GM12864 (cell line): ENCODE measurements around the gene CWH43.
"Not testable (repeated sequence)": the region's sequence is repeated elsewhere in the genome, so short reads cannot be mapped to it uniquely, and the experiment has no call there.

Source experiments
- DNase-seq: peaks from one replicate; pipeline ENCODE4 v3.0.0-alpha.2; 2011; ENCODE audit warnings: low read depth
- H3K4me3 ChIP-seq: 2 replicates; pipeline ENCODE4 v1.5.1; 2011; ENCODE audit warnings: mild to moderate bottlenecking, low read depth, low read length, control low read depth
- TF ChIP-seq, protein P1 (sequence below): IDR thresholded peaks from 2 replicates; pipeline ENCODE4 v1.5.1; 2011; ENCODE audit warnings: low read depth, mild to moderate bottlenecking, moderate library complexity, low read length, control low read depth, inconsistent platforms; ENCODE audit errors: missing control alignments

Gene CWH43

DNA sequence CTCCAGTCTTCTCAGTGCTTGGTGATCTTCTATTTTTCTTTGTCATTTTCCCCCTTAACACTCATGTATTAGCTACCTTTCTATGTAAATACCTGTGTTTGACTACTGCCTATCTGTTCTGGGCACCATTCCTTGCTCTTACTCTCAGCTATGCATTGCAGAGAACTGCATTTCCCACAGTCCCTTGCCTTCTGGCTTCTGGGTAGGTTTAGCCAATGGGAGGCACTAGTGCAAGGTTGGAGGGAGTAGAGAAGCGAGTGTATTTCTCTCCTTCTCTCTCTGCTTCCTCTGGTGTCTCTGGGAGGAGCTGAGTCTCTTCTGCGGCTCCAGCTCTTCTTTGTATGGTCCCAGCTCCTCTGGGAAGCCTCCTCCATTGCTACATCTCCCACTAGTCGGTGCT lies 50.5 kb downstream of the CWH43 start:
- no peak for DNase-seq
- TF ChIP-seq, protein P1, sequence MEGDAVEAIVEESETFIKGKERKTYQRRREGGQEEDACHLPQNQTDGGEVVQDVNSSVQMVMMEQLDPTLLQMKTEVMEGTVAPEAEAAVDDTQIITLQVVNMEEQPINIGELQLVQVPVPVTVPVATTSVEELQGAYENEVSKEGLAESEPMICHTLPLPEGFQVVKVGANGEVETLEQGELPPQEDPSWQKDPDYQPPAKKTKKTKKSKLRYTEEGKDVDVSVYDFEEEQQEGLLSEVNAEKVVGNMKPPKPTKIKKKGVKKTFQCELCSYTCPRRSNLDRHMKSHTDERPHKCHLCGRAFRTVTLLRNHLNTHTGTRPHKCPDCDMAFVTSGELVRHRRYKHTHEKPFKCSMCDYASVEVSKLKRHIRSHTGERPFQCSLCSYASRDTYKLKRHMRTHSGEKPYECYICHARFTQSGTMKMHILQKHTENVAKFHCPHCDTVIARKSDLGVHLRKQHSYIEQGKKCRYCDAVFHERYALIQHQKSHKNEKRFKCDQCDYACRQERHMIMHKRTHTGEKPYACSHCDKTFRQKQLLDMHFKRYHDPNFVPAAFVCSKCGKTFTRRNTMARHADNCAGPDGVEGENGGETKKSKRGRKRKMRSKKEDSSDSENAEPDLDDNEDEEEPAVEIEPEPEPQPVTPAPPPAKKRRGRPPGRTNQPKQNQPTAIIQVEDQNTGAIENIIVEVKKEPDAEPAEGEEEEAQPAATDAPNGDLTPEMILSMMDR, result no peak
- H3K4me3 ChIP-seq, result no peak overlapping the region

GRCh38 chr4:49044270-49044669 lies 58.2 kb downstream of the CWH43 start:
- DNase-seq, result no peak
- no peak overlapping the region for H3K4me3 ChIP-seq
- TF ChIP-seq, protein P1, result no peak

DNA sequence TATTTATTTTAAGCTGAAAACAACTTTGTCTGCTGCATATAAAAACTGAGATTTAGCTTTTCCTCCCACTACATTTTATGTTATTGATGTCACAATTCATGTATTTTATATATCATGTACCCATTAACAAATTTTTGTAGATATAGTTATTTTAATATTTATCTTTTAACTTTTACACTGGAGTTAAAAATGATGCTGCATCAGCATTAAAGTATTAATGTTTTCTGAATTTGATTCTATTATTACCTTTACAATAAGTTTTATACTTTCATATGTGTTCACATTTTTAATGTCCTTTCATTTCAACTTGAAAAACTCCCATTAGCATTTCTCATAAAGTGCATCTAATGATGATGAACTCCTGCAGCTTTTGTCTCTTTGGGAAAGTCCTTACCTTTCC lies 72.2 kb downstream of the CWH43 start:
- no peak for DNase-seq
- TF ChIP-seq, protein P1, result no peak
- H3K4me3 ChIP-seq, result no peak overlapping the region

DNA sequence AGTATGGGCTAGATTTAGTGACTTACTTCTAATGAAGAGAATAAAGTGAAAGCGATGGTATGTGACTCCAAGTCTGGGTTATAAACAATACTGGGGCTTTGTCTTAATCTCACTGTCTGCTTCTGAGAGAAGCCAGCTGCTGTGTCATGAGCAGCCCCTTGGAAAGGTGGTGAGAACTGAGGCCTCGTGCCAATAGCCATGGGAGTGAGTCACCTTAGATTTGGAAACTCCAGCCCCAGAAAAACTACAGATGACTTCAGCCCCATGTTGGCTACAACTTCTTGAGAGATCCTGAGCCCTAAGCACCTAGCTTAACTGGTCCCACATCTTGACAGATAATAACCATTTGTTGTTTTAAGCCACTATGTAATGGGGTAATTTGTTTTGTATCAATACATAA lies 77.6 kb downstream of the CWH43 start:
- no peak overlapping the region for H3K4me3 ChIP-seq
- DNase-seq, result no peak
- TF ChIP-seq, protein P1, result no peak

DNA sequence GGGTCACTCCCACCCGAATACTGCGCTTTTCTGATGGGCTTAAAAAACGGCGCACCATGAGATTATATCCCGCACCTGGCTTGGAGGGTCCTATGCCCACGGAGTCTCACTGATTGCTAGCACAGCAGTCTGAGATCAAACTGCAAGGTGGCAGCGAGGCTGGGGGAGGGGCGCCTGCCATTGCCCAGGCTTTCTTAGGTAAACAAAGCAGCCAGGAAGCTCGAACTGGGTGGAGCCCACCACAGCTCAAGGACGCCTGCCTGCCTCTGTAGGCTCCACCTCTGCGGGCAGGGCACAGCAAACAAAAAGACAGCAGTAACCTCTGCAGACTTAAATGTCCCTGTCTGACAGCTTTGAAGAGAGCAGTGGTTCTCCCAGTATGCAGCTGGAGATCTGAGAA lies 86.1 kb downstream of the CWH43 start:
- not testable (repeated sequence) for H3K4me3 ChIP-seq, DNase-seq

- H3K4me3 ChIP-seq, DNase-seq: not testable (repeated sequence)
Measured at GRCh38 chr4:49091883-49092282, 105.8 kb downstream of the CWH43 start.

DNA sequence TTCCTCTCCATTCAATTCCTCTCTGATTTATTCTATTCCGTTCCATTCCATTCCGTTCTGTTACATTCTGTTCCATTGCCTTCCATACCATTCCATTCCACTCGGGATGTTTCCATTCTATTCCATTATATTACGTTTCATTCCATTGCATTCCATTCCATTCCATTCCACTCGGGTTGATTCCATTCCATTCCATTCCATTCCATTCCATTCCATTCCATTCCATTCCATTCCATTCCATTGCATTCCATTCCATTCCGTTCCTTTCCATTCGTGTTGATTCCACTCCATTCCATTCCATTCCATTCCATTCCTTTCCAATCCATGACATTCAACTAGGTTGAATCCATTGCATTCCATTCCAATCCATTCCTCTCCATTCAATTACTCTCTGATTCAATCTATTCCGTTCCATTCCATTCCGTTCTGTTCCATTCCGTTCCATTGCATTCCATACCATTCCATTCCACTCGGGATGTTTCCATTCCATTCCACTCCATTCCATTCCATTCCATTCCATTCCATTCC lies 106.6 kb downstream of the CWH43 start:
- not testable (repeated sequence) for DNase-seq, H3K4me3 ChIP-seq

DNA sequence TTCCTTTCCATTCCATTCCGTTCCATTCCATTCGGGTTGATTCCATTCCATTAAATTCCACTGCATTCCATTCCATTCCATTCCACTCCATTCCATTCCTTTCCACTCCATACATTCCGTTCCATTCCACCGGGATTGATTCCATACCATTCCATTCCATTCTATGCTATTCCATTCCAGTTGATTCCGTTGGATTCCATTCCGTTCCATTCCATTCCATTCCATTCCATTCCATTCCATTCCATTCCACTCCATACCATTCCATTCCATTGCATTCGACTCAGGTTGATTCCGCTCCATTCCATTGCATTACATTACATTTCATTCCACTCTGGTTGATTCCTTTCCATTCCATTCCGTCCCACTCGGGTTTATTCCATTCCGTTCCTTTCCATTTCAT lies 110.1 kb downstream of the CWH43 start:
- DNase-seq, H3K4me3 ChIP-seq: not testable (repeated sequence)

DNA sequence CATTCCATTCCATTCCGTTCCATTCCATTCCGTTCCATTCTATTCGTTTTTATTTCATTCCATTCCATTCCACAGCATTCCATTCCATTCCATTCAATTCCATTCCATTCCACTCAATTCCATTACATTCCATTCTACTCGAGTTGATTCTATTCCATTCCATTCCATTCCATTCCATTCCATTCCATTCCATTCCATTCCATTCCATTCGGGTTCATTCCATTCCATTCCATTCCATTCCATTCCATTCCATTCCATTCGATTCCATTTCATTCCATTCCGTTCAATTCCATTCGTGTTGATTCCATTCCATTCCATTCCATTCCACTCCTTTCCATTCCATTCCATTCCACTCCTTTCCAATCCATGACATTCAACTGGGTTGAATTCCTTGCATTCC lies 110.6 kb downstream of the CWH43 start:
- DNase-seq, result not testable (repeated sequence)

GRCh38 chr4:49097071-49097470 lies 111.0 kb downstream of the CWH43 start:
- DNase-seq, H3K4me3 ChIP-seq: not testable (repeated sequence)

More for the DNA sequence above, 110.6 kb downstream of the CWH43 start:
- H3K4me3 ChIP-seq, result not testable (repeated sequence)

- H3K4me3 ChIP-seq, result not testable (repeated sequence)
Measured at GRCh38 chr4:49097505-49097904, 111.4 kb downstream of the CWH43 start.

DNA sequence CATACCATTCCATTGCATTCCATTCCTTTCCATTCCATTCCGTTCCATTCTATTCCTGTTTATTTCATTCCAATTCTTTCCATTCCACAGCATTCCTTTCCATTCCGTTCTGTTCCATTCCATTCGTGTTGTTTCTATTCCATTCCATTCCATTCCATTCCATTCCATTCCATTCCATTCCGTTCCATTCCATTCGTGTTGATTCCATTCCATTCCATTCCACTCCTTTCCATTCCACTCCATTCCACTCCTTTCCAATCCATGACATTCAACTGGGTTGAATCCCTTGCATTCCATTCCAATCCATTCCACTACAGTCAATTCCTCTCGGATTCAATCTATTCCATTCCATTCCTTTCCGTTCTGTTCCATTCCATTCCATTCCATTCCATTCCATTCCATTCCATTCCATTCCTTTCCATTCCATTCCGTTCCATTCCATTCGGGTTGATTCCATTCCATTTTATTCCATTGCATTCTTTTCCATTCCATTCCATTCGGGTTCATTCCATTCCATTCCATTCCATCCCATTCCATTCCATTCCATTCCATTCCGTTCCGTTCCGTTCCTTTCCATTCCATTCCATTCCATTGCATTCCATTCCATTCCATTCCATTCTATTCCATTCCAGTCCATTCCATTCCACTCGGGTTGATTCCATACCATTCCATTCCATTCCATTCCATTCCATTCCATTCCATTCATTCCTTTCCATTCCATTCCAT lies 112.1 kb downstream of the CWH43 start:
- H3K4me3 ChIP-seq, DNase-seq: not testable (repeated sequence)

More at GRCh38 chr4:49097505-49097904, 111.4 kb downstream of the CWH43 start:
- not testable (repeated sequence) for DNase-seq

- not testable (repeated sequence) for DNase-seq
Measured at GRCh38 chr4:49099831-49100444, 113.9 kb downstream of the CWH43 start.

DNA sequence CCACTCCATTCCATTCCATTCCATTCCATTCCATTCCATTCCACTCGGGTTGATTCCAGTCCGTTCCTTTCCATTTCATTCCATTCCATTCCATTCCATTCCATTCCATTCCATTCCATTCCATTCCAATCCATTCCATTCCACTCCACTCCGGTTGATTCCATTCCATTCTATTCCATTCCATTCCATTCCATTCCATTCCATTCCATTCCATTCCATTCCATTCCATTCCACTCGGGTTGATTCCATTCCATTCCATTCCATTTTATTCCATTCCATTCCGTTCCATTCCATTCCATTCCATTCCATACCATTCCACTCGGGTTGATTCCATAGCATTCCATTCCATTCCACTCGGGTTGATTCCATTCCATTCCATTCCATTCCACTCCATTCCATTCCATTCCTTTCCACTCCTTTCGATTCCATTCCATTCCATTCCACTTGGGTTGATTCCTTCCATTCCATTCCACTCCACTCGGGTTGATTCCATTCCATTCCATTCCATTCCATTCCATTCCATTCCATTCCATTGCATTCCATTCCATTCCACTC lies 116.3 kb downstream of the CWH43 start:
- not testable (repeated sequence) for DNase-seq, H3K4me3 ChIP-seq

More at GRCh38 chr4:49099831-49100444, 113.9 kb downstream of the CWH43 start:
- not testable (repeated sequence) for H3K4me3 ChIP-seq
